Fibroblast of villous mesenchyme (primary cell): Measurements from ENCODE around the gene VSIG4. TPM values are rescaled to one million over a fixed set of nuclear protein-coding genes. Genes with fewer than 3 reads are reported as not detected.
"Not testable (repeated sequence)": the region's sequence is repeated elsewhere in the genome, so short reads cannot be mapped to it uniquely, and the experiment has no call there.

ENCODE experiments used
- DNase-seq: peaks from one replicate; pipeline ENCODE4 v3.0.0-alpha.2; 2010; ENCODE audit warnings: low read depth
- H3K4me3 ChIP-seq: 2 replicates; pipeline ENCODE4 v1.5.1; 2011; ENCODE audit warnings: low read depth, mild to moderate bottlenecking, low read length
- CTCF ChIP-seq: IDR thresholded peaks from 2 replicates; pipeline ENCODE4 v1.5.1; 2012; ENCODE audit warnings: low read depth, mild to moderate bottlenecking, low read length; ENCODE audit not compliant: insufficient read depth
- total RNA-seq: library from RNA; depleted of rRNA; stranded (reverse); fragments of >200 nt; gene quantifications from 2 replicates; pipeline ENCODE4 v1.2.3, GENCODE V29; 2012

The VSIG4 gene
- total RNA-seq, 1 donor, result not detected

GRCh38 chrX:65985211-65985610 lies 54.7 kb downstream of the VSIG4 start:
- no peak for TF ChIP-seq CTCF
- no peak for DNase-seq
- no peak overlapping the region for H3K4me3 ChIP-seq

- DNase-seq, H3K4me3 ChIP-seq: not testable (repeated sequence)
Measured at GRCh38 chrX:65977161-65977560, 62.7 kb downstream of the VSIG4 start.

DNA sequence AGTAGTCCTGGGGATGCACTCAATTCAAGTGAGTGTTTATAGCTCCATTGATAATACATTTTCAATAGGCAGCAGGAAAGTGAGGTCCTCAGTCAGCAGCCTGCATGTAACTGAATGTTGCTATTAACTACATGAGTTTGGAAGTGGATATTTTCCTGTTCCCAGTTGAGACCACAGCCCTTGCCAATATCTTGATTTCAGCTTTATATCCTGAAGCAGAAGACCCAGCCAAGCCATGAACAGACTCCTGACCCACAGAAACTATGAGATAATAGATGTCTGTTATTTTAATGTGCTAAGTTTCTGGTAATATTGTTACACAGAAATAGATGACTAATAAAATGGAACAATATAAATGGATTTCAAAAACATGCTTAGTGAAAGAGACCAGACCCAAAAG lies 63.7 kb downstream of the VSIG4 start:
- no peak for DNase-seq
- no peak overlapping the region for H3K4me3 ChIP-seq
- no peak for TF ChIP-seq CTCF

GRCh38 chrX:65975161-65975751 lies 64.6 kb downstream of the VSIG4 start:
- not testable (repeated sequence) for H3K4me3 ChIP-seq, DNase-seq

Other genes with a start within 250 kb of the VSIG4 start
- gene HEPH, start 124.2 kb upstream of the VSIG4 start, total RNA-seq, result 1.3 and 4.8 TPM in 2 replicates